Daoy (cell line): ENCODE data around the gene CFAP97D1. TPM values are rescaled to one million over a fixed set of nuclear protein-coding genes. Genes with fewer than 3 reads are reported as not detected.
"Not testable (repeated sequence)": the region's sequence is repeated elsewhere in the genome, so short reads cannot be mapped to it uniquely, and the experiment has no call there.

Experiments
- DNase-seq: peaks from one replicate; pipeline ENCODE4 v3.0.0-alpha.2; 2015; ENCODE audit warnings: low read depth
- total RNA-seq: library from RNA; depleted of rRNA; stranded (reverse); fragments of >200 nt; shearing (Covaris generic); gene quantifications from 2 replicates; pipeline ENCODE4 v1.2.3, GENCODE V29; 2014

Gene CFAP97D1
- total RNA-seq, 1 experiment from 2014 or later: not detected

GRCh38 chr17:43768382-43768781 is 11.9 kb upstream of the CFAP97D1 start:
- DNase-seq: no peak

- DNase-seq: no peak
Observed at GRCh38 chr17:43768943-43769342, 11.3 kb upstream of the CFAP97D1 start.

GRCh38 chr17:43769426-43769825 is 10.8 kb upstream of the CFAP97D1 start:
- DNase-seq: no peak

GRCh38 chr17:43769859-43770258 is 10.4 kb upstream of the CFAP97D1 start:
- no peak for DNase-seq

- DNase-seq: no peak
Observed at GRCh38 chr17:43770957-43771356, 9.3 kb upstream of the CFAP97D1 start.

GRCh38 chr17:43771463-43771862 is 8.8 kb upstream of the CFAP97D1 start:
- no peak for DNase-seq

- no peak for DNase-seq
Observed at GRCh38 chr17:43772877-43773648, 7.2 kb upstream of the CFAP97D1 start.

GRCh38 chr17:43774304-43775250 is 5.7 kb upstream of the CFAP97D1 start:
- DNase-seq: no peak

GRCh38 chr17:43778337-43779144 is 1.7 kb upstream of the CFAP97D1 start, which contains the start of gene DUSP3:
DUSP3 (minus strand) TSS chr17:43778977; CDS start chr17:43778924, 53 bp downstream.
- DNase-seq: peak; percentile 91

- no peak for DNase-seq
Observed at GRCh38 chr17:43779145-43780125, 800 bp upstream of the CFAP97D1 start.

- DNase-seq: no peak
Observed at GRCh38 chr17:43782913-43783680, 2.9 kb downstream of the CFAP97D1 start.

GRCh38 chr17:43784068-43784467 is 3.8 kb downstream of the CFAP97D1 start:
- DNase-seq: peak; percentile 54

GRCh38 chr17:43784628-43785101 is 4.4 kb downstream of the CFAP97D1 start:
- peak; percentile 17 for DNase-seq

- DNase-seq: no peak
Observed at GRCh38 chr17:43787728-43788127, 7.5 kb downstream of the CFAP97D1 start.

- no peak for DNase-seq
Observed at GRCh38 chr17:43788540-43788939, 8.3 kb downstream of the CFAP97D1 start.

- DNase-seq: no peak
Observed at GRCh38 chr17:43789482-43789881, 9.2 kb downstream of the CFAP97D1 start.

- DNase-seq: no peak
Observed at GRCh38 chr17:43790311-43790940, 10.2 kb downstream of the CFAP97D1 start.

GRCh38 chr17:43791589-43791988 is 11.4 kb downstream of the CFAP97D1 start:
- peak; percentile 30 for DNase-seq

- not testable (repeated sequence) for DNase-seq
Observed at GRCh38 chr17:43792668-43793067, 12.4 kb downstream of the CFAP97D1 start.
